ENCODE data around the gene TSFM. TPM values are rescaled to one million over a fixed set of nuclear protein-coding genes. Genes with fewer than 3 reads are reported as not detected.
A peak's percentile ranks its signal among the peaks of the same experiment; 100 is the strongest.

TSFM gene
- total RNA-seq, 1 donor from 2014 or later: 28.4 TPM

DNA sequence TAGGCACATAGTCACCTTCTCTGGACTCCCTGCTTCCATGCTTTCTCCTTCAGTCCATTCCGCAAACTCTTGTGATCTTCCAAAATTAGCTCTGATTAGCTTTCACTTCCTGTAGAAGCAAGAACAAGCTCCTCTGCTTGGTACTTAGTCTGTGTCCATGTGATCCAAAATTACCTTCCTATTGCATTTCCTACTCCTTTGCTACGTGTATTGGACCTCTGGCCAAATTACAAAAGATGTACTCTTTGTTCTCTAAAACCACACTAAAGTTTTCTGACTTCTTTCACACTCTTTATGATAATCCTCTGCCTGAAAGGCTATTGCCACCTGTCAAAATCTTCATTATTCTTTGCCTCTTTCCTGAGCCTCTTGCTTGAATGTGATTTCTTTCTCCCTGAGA, 786 bp upstream of the TSFM start:
- Mint-ChIP-seq H3K27ac (no peak overlapping the region), H3K4me1 (peaks cover 22% of the 10 kb centered on the region), H3K9me3 (no peaks in the 10 kb centered on the region), H3K36me3 (ENCODE audit: low read depth) (peaks cover 24% of the 10 kb centered on the region), H3K4me3 (no peak overlapping the region), H3K27me3 (no peaks in the 10 kb centered on the region)
- DNase-seq (no peak), ATAC-seq (ENCODE audit: low read depth) (no peak)
- intact Hi-C loops (cut with micrococcal nuclease): loop anchor here (1.0 to 2.0 kb wide), 6 partner anchors 10 to 124 kb away; partner anchors contain the start of genes CDK4, EEF1AKMT3 and METTL1
- ChIA-PET POLR2A (interaction anchor here (2.3 kb wide), 1 partner anchor 10 kb away, joined by 11 read pairs; the partner anchor contains the start of genes EEF1AKMT3 and METTL1), CTCF (interaction anchor here (0.9 to 1.3 kb wide), 3 partner anchors 20 to 124 kb away, joined by 3 to 9 read pairs (median 5); no protein-coding TSS in a partner anchor)
- TF ChIP-seq, protein P1, sequence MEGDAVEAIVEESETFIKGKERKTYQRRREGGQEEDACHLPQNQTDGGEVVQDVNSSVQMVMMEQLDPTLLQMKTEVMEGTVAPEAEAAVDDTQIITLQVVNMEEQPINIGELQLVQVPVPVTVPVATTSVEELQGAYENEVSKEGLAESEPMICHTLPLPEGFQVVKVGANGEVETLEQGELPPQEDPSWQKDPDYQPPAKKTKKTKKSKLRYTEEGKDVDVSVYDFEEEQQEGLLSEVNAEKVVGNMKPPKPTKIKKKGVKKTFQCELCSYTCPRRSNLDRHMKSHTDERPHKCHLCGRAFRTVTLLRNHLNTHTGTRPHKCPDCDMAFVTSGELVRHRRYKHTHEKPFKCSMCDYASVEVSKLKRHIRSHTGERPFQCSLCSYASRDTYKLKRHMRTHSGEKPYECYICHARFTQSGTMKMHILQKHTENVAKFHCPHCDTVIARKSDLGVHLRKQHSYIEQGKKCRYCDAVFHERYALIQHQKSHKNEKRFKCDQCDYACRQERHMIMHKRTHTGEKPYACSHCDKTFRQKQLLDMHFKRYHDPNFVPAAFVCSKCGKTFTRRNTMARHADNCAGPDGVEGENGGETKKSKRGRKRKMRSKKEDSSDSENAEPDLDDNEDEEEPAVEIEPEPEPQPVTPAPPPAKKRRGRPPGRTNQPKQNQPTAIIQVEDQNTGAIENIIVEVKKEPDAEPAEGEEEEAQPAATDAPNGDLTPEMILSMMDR (IDR thresholded peaks at IDR 0.05): no peak

DNA sequence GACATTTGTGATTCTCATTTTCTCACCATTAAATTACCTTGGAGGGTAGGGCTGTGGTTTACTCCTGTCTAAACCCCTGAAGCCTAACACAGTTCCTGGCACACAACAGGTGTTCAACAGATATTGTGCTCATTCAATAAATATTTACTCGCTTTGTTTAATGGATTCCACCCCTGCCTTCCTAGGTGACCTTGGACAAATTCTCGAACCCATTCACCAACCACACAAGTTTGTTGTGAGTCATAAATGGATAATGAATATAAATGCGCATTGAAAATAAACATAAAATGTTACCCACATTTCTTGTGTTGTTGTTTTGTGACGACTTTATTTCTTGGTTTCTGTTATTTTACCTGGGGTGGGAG, 362 bp upstream of the TSFM start:
- Mint-ChIP-seq H3K36me3 (ENCODE audit: low read depth) (peaks cover 28% of the 10 kb centered on the region), H3K9me3 (no peaks in the 10 kb centered on the region), H3K4me1 (peaks cover 22% of the 10 kb centered on the region), H3K27ac (peak overlapping the region; percentile 97), H3K4me3 (peak overlapping the region; percentile 99), H3K27me3 (no peaks in the 10 kb centered on the region)
- ChIA-PET CTCF (interaction anchor here (1.0 to 2.7 kb wide), 3 partner anchors 21 to 26 kb away, joined by 5 to 16 read pairs (median 9); no protein-coding TSS in a partner anchor), POLR2A (interaction anchor here (1.2 to 2.4 kb wide), 3 partner anchors 10 to 114 kb away, joined by 5 to 11 read pairs (median 11); partner anchors contain the start of genes EEF1AKMT3 and METTL1)
- ATAC-seq (ENCODE audit: low read depth) (no peak), DNase-seq (no peak)
- intact Hi-C loops (cut with micrococcal nuclease): loop anchor here (1.0 to 2.0 kb wide), 6 partner anchors 10 to 123 kb away; partner anchors contain the start of genes CDK4, EEF1AKMT3 and METTL1
- TF ChIP-seq, protein P1 (IDR thresholded peaks at IDR 0.05): no peak

DNA sequence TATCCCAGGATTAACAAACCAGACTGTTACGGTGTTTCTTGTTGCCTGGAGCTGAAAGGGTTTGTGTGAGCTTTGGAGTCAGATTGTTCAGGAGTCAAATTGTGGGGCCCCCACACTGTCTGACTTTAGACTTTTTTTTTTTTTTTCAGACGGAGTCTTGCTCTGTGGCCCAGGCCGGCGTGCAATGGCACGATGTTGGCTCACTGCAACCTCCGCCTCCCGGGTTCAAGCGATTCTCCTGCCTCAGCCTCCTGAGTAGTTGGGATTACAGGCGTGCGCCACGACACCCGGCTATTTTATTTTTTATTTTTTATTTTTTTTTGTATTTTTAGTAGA, 847 bp downstream of the TSFM start:
- ChIA-PET CTCF (interaction anchor here (0.6 to 2.7 kb wide), 9 partner anchors 10 to 303 kb away, joined by 3 to 16 read pairs (median 4); partner anchors contain the start of gene TSPAN31), POLR2A (interaction anchor here (1.0 to 2.4 kb wide), 4 partner anchors 13 to 113 kb away, joined by 3 to 11 read pairs (median 4); no protein-coding TSS in a partner anchor)
- intact Hi-C loops (cut with micrococcal nuclease): loop anchor here (2.0 kb wide), 2 partner anchors 19 to 61 kb away; no protein-coding TSS in a partner anchor
- no peaks in the 10 kb centered on the region for H3K9me3 Mint-ChIP-seq
- H3K4me1 Mint-ChIP-seq: peaks cover 22% of the 10 kb centered on the region
- peak overlapping the region; percentile 99 for H3K4me3 Mint-ChIP-seq
- ATAC-seq (ENCODE audit: low read depth) (no peak), DNase-seq (no peak)
- H3K27ac Mint-ChIP-seq: no peak overlapping the region
- TF ChIP-seq, protein P1 (IDR thresholded peaks at IDR 0.05): no peak
- H3K27me3 Mint-ChIP-seq: no peaks in the 10 kb centered on the region
- peaks cover 38% of the 10 kb centered on the region for H3K36me3 Mint-ChIP-seq (ENCODE audit: low read depth)

DNA sequence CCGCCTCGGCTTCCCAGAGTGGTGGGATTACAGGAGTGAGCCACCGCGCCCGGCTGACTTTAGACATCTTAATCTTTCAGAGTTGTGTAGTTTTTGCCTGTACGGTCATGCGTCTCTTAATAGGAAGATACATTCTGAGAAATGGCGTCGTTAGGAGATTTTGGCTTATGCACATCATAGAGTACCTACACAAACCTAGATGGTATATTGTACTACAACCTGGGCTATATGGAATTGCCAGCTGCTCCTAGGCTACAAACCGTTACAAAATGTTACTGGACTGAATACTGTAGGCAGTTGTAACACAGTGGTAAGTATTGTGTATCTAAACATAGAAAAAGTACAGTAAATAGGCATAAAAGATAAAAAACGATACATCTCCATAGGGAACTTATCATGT, 1.3 kb downstream of the TSFM start:
- no peak for DNase-seq
- no peak for ATAC-seq (ENCODE audit: low read depth)
- ChIA-PET CTCF (interaction anchor here (2.7 kb wide), 1 partner anchor 27 kb away, joined by 16 read pairs; no protein-coding TSS in a partner anchor), POLR2A (interaction anchor here (2.4 kb wide), 1 partner anchor 28 kb away, joined by 11 read pairs; no protein-coding TSS in a partner anchor)
- TF ChIP-seq, protein P1 (IDR thresholded peaks at IDR 0.05): no peak
- Mint-ChIP-seq H3K9me3 (no peaks in the 10 kb centered on the region), H3K27ac (no peak overlapping the region), H3K36me3 (ENCODE audit: low read depth) (peaks cover 42% of the 10 kb centered on the region), H3K4me1 (peaks cover 22% of the 10 kb centered on the region), H3K4me3 (peak overlapping the region; percentile 73), H3K27me3 (no peaks in the 10 kb centered on the region)
- intact Hi-C loops (cut with micrococcal nuclease): loop anchor here (2.0 kb wide), 2 partner anchors 19 to 61 kb away; no protein-coding TSS in a partner anchor

DNA sequence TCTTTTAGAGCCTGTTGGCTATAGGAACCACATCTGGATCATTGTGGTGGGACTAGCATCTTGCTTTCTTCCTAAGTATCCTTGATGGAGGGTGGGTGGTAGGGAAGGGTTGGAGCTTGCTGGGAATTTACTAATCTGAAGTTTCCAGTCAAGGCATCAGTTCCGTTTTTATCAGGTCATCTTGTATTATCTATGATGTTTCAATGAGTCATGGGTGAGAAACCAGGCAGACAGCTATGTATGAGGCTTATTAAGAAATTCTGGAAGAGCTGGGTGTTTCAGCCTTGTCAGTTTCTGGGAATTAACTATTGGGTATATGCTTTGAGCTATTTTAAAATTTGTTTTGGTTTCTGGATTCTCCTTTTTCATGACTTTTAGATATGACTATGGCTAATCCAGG, 11.3 kb downstream of the TSFM start:
- Mint-ChIP-seq H3K4me3 (no peak overlapping the region), H3K27me3 (no peaks in the 10 kb centered on the region), H3K36me3 (ENCODE audit: low read depth) (peaks cover 77% of the 10 kb centered on the region), H3K27ac (peak overlapping the region; percentile 50), H3K4me1 (no peaks in the 10 kb centered on the region), H3K9me3 (no peaks in the 10 kb centered on the region)
- ChIA-PET POLR2A (no interaction called here), CTCF (interaction anchor here (0.8 to 1.4 kb wide), 4 partner anchors 9 to 112 kb away, joined by 3 to 4 read pairs (median 3); no protein-coding TSS in a partner anchor)
- TF ChIP-seq, protein P1 (IDR thresholded peaks at IDR 0.05): no peak
- intact Hi-C loops (cut with micrococcal nuclease): no loop called here
- DNase-seq (no peak), ATAC-seq (ENCODE audit: low read depth) (no peak)

All from activated B cell treated with CpG ODN at 0.5 μM for 24 hours (primary cell).